ENCODE measurements around the gene CYTH1. TPM values are rescaled to one million over a fixed set of nuclear protein-coding genes. Genes with fewer than 3 reads are reported as not detected.

Gene CYTH1
- total RNA-seq, 1 experiment from 2014 or later, result 40.3 TPM

GRCh38 chr17:78774956-78775571 is 7.0 kb downstream of the CYTH1 start:
- CTCF ChIA-PET, result no interaction called here
- no TSS peak for BruUV-seq (replicated peaks)

GRCh38 chr17:78774453-78774852 is 7.6 kb downstream of the CYTH1 start:
- H3K4me1 ChIP-seq (replicated peaks; ENCODE audit: insufficient read depth), result no peaks in the 10 kb centered on the region
- H3K27me3 ChIP-seq (ENCODE audit: insufficient read depth, low read depth), result no peaks in the 10 kb centered on the region
- no peaks in the 10 kb centered on the region for H3K9me3 ChIP-seq (ENCODE audit: insufficient read depth, low read depth)
- H2AFZ ChIP-seq, result no peak overlapping the region
- DNase-seq, result no peak
- no peaks in the 10 kb centered on the region for H4K20me1 ChIP-seq (ENCODE audit: insufficient read depth)
- CTCF ChIA-PET, result no interaction called here
- no peaks in the 10 kb centered on the region for H3K79me2 ChIP-seq (ENCODE audit: low read depth)
- H3K4me2 ChIP-seq, result no peak overlapping the region
- BruUV-seq (replicated peaks), result no TSS peak
- intact Hi-C loops (cut with micrococcal nuclease; ENCODE audit: unreplicated experiment), result no loop called here
- POLR2A ChIA-PET (ENCODE audit: unreplicated experiment), result no interaction called here
- no peak overlapping the region for H3K27ac ChIP-seq
- H3K9me2 ChIP-seq (ENCODE audit: insufficient read depth), result no peaks in the 10 kb centered on the region
- no peaks in the 10 kb centered on the region for H3K36me3 ChIP-seq (ENCODE audit: low read depth)
- no peaks in the 10 kb centered on the region for H3F3A ChIP-seq (ENCODE audit: insufficient read depth, low read depth)
- TF ChIP-seq CTCF (conservative IDR thresholded peaks at IDR 0.05), result no peak
- TF ChIP-seq EZH2 (IDR thresholded peaks at IDR 0.05; ENCODE audit: low read depth), result no peak
- no peak overlapping the region for H3K4me3 ChIP-seq

More at GRCh38 chr17:78774956-78775571, 7.0 kb downstream of the CYTH1 start:
- H3K36me3 ChIP-seq (ENCODE audit: low read depth), result no peaks in the 10 kb centered on the region
- POLR2A ChIA-PET (ENCODE audit: unreplicated experiment), result no interaction called here
- no peak overlapping the region for H2AFZ ChIP-seq
- DNase-seq, result no peak
- no peaks in the 10 kb centered on the region for H3K4me1 ChIP-seq (replicated peaks; ENCODE audit: insufficient read depth)
- no peaks in the 10 kb centered on the region for H3K9me3 ChIP-seq (ENCODE audit: insufficient read depth, low read depth)
- no peaks in the 10 kb centered on the region for H4K20me1 ChIP-seq (ENCODE audit: insufficient read depth)
- H3K27ac ChIP-seq, result no peak overlapping the region
- H3K27me3 ChIP-seq (ENCODE audit: insufficient read depth, low read depth), result no peaks in the 10 kb centered on the region
- no peaks in the 10 kb centered on the region for H3K79me2 ChIP-seq (ENCODE audit: low read depth)
- no peak overlapping the region for H3K4me2 ChIP-seq
- no peaks in the 10 kb centered on the region for H3K9me2 ChIP-seq (ENCODE audit: insufficient read depth)
- peaks cover 3% of the 10 kb centered on the region; the same call in 1 of the 2 replicates for H3F3A ChIP-seq (ENCODE audit: insufficient read depth, low read depth)
- no peak for TF ChIP-seq EZH2 (IDR thresholded peaks at IDR 0.05; ENCODE audit: low read depth)
- no peak for TF ChIP-seq CTCF (conservative IDR thresholded peaks at IDR 0.05)
- H3K4me3 ChIP-seq, result no peak overlapping the region
- intact Hi-C loops (cut with micrococcal nuclease; ENCODE audit: unreplicated experiment), result no loop called here

GRCh38 chr17:78771758-78772382 is 10.2 kb downstream of the CYTH1 start:
- Histone ChIP-seq H3K4me2 (no peak overlapping the region), H3K27me3 (ENCODE audit: insufficient read depth, low read depth) (no peaks in the 10 kb centered on the region), H3K4me3 (no peak overlapping the region), H3K4me1 (replicated peaks; ENCODE audit: insufficient read depth) (0 out of 2 replicates have a peak, but pooled peaks cover under 1% of the 10 kb centered on the region), H3K9me3 (ENCODE audit: insufficient read depth, low read depth) (no peaks in the 10 kb centered on the region), H3K9me2 (ENCODE audit: insufficient read depth) (no peaks in the 10 kb centered on the region), H3K27ac (no peak overlapping the region), H4K20me1 (ENCODE audit: insufficient read depth) (no peaks in the 10 kb centered on the region), H3K36me3 (ENCODE audit: low read depth) (no peaks in the 10 kb centered on the region), H3K79me2 (ENCODE audit: low read depth) (no peaks in the 10 kb centered on the region), H3F3A (ENCODE audit: insufficient read depth, low read depth) (no peaks in the 10 kb centered on the region), H2AFZ (no peak overlapping the region)
- DNase-seq, result no peak
- BruUV-seq (replicated peaks), result no TSS peak
- intact Hi-C loops (cut with micrococcal nuclease; ENCODE audit: unreplicated experiment), result no loop called here
- TF ChIP-seq EZH2 (IDR thresholded peaks at IDR 0.05; ENCODE audit: low read depth) (no peak), CTCF (conservative IDR thresholded peaks at IDR 0.05) (no peak)
- POLR2A ChIA-PET (ENCODE audit: unreplicated experiment), result no interaction called here
- CTCF ChIA-PET, result no interaction called here
